B cell (primary cell): ENCODE results near the gene EHD2. TPM values are rescaled to one million over a fixed set of nuclear protein-coding genes. Genes with fewer than 3 reads are reported as not detected.

Experiments used
- ATAC-seq: fragments of 200-7000 bp; cut with Tn5 transposase; one replicate; pipeline ENCODE4 v1.10.0; 2021; ENCODE audit warnings: low read depth, mild to moderate bottlenecking, moderate number of reproducible peaks, moderate library complexity
- CTCF ChIA-PET: fragments of 350-600 bp; sonication (Branson Sonifier 250); formaldehyde crosslinking; loops from one replicate; lab custom pipeline; 2021; ENCODE audit warnings: antibody characterized with exemption, inconsistent platforms; lab: Charles Lee
- POLR2A ChIA-PET: fragments of 350-600 bp; sonication (Branson Sonifier 250); formaldehyde crosslinking; loops from one replicate; lab custom pipeline; 2021; ENCODE audit warnings: antibody characterized with exemption; lab: Charles Lee
- DNase-seq: peaks from one replicate; pipeline ENCODE4 v3.0.0; 2013
- H2AFZ ChIP-seq: 2 replicates; pipeline ENCODE4 v1.6.1; 2012; ENCODE audit warnings: mild to moderate bottlenecking, low read depth, low read length; ENCODE audit not compliant: insufficient read depth, poor library complexity, severe bottlenecking
- H3K27ac ChIP-seq, 2 donors: 1 replicate in 1 of 2; 2 replicates in 1 of 2; pipeline ENCODE4 v1.5.1; 2012 to 2013; ENCODE audit warnings: low read length in 2 of 2, mild to moderate bottlenecking in 2 of 2, moderate library complexity in 1 of 2
- H3K27me3 ChIP-seq, 4 experiments: fragments of 200-600 bp in 1 of 4; sonication (generic) in 1 of 4; replicated peaks in 1 of 4; 1 replicate in 2 of 4; 2 replicates in 2 of 4; pipeline versions ENCODE4 v1.6.1 to v1.7.0; 2013 to 2016; ENCODE audit warnings: low read length in 3 of 4, mild to moderate bottlenecking in 2 of 4, mixed read lengths in 1 of 4, moderate library complexity in 1 of 4; ENCODE audit not compliant: insufficient read depth in 4 of 4, control insufficient read depth in 3 of 4; ENCODE audit errors: control extremely low read depth in 1 of 4
- H3K36me3 ChIP-seq, 2 experiments: replicated peaks in 1 of 2; 1 replicate in 1 of 2; 2 replicates in 1 of 2; pipeline versions ENCODE4 v1.6.1 to v1.7.1; 2013; ENCODE audit warnings: low read length in 1 of 2; ENCODE audit not compliant: insufficient read depth in 2 of 2, control insufficient read depth in 1 of 2; ENCODE audit errors: control extremely low read depth in 1 of 2, extremely low read depth in 1 of 2
- H3K4me1 ChIP-seq, 2 donors: fragments of 200-600 bp in 1 of 2; sonication (generic) in 1 of 2; 1 replicate in 1 of 2; 2 replicates in 1 of 2; pipeline versions ENCODE4 v1.5.1 to v1.6.1; 2013 to 2017; ENCODE audit warnings: low read length in 2 of 2; ENCODE audit not compliant: control insufficient read depth in 2 of 2, insufficient read depth in 2 of 2
- H3K4me2 ChIP-seq: replicated peaks from 2 replicates; pipeline ENCODE3; 2012; ENCODE audit warnings: mild to moderate bottlenecking, low read depth, low read length; ENCODE audit not compliant: poor library complexity, severe bottlenecking
- H3K4me3 ChIP-seq, 5 experiments: fragments of 200-600 bp in 1 of 5; sonication (generic) in 1 of 5; 1 replicate in 3 of 5; 2 replicates in 2 of 5; pipeline versions ENCODE4 v1.5.1 to v1.7.0; 2011 to 2016; ENCODE audit warnings: low read length in 4 of 5, mild to moderate bottlenecking in 4 of 5, low read depth in 2 of 5, control low read depth in 1 of 5, moderate library complexity in 1 of 5; ENCODE audit not compliant: insufficient read depth in 1 of 5; ENCODE audit errors: control extremely low read depth in 1 of 5, extremely low read depth in 1 of 5
- H3K79me2 ChIP-seq: fragments of 200-600 bp; sonication (generic); one replicate; pipeline ENCODE4 v1.6.0; 2016; ENCODE audit warnings: low read length; ENCODE audit not compliant: control insufficient read depth, insufficient read depth
- H3K9ac ChIP-seq: fragments of 200-600 bp; sonication (generic); 2 replicates; pipeline ENCODE4 v1.6.1; 2017; ENCODE audit warnings: mild to moderate bottlenecking, low read length, moderate library complexity
- H3K9me3 ChIP-seq, 3 donors: one replicate each; pipeline versions ENCODE4 v1.6.1 to v1.7.1; 2013; ENCODE audit warnings: low read length in 2 of 3; ENCODE audit not compliant: control insufficient read depth in 2 of 3, insufficient read depth in 1 of 3; ENCODE audit errors: control extremely low read depth in 1 of 3
- H4K20me1 ChIP-seq: 2 replicates; pipeline ENCODE4 v1.6.0; 2012; ENCODE audit warnings: mild to moderate bottlenecking, low read length; ENCODE audit not compliant: insufficient read depth, control insufficient read depth, poor library complexity, severe bottlenecking
- H3K27ac Mint-ChIP-seq: one replicate; pipeline ENCODE4 v1.8.0; 2021; ENCODE audit warnings: mixed read lengths
- H3K27me3 Mint-ChIP-seq: one replicate; pipeline ENCODE4 v1.8.0; 2021; ENCODE audit warnings: mixed read lengths
- H3K4me1 Mint-ChIP-seq: one replicate; pipeline ENCODE4 v1.8.0; 2021; ENCODE audit warnings: mixed read lengths
- H3K4me3 Mint-ChIP-seq: one replicate; pipeline ENCODE4 v1.8.0; 2021; ENCODE audit warnings: mixed read lengths
- H3K9me3 Mint-ChIP-seq: one replicate; pipeline ENCODE4 v1.8.0; 2022; ENCODE audit warnings: mixed read lengths; ENCODE audit not compliant: insufficient read depth
- EZH2 ChIP-seq: IDR thresholded peaks from 2 replicates; pipeline ENCODE4 v1.6.1; 2012; ENCODE audit warnings: borderline replicate concordance, low read depth, mild to moderate bottlenecking, moderate library complexity, low read length; ENCODE audit not compliant: insufficient read depth, poor library complexity, severe bottlenecking
- WGBS: methylation state at CpG from one replicate; pipeline ENCODE4 v1.1.5; 2013; ENCODE audit warnings: missing lambda C conversion rate; ENCODE audit not compliant: insufficient coverage; 5-methylcytosine and 5-hydroxymethylcytosine counted together
- intact Hi-C: fragments of 100-400 bp; cut with micrococcal nuclease; formaldehyde crosslinking; loops from one replicate; pipeline ENCODE4 v1.10.0; 2022
- polyA plus RNA-seq: library from polyadenylated mRNA; depleted of rRNA; stranded (reverse); fragments of >200 nt; gene quantifications from 2 replicates; pipeline ENCODE4 v1.2.3, GENCODE V29; 2012
- total RNA-seq, 2 donors: library from RNA; stranded (reverse); fragments of 120-200 nt in 1 of 2; gene quantifications; 1 replicate in 1 of 2; 2 replicates in 1 of 2; pipeline versions ENCODE4 v1.2.3 to v1.2.4, GENCODE V29; 2013 to 2022
- TF ChIP-seq, protein P1 (sequence below): fragments of 200-600 bp; IDR thresholded peaks from one replicate; pipeline ENCODE4 v1.8.0; 2022; ENCODE audit warnings: antibody characterized with exemption, mild to moderate bottlenecking

EHD2 gene
- total and polyA plus RNA-seq, 2 donors (not counting 1 experiment from before 2014, with no cell fraction given), result not detected

DNA sequence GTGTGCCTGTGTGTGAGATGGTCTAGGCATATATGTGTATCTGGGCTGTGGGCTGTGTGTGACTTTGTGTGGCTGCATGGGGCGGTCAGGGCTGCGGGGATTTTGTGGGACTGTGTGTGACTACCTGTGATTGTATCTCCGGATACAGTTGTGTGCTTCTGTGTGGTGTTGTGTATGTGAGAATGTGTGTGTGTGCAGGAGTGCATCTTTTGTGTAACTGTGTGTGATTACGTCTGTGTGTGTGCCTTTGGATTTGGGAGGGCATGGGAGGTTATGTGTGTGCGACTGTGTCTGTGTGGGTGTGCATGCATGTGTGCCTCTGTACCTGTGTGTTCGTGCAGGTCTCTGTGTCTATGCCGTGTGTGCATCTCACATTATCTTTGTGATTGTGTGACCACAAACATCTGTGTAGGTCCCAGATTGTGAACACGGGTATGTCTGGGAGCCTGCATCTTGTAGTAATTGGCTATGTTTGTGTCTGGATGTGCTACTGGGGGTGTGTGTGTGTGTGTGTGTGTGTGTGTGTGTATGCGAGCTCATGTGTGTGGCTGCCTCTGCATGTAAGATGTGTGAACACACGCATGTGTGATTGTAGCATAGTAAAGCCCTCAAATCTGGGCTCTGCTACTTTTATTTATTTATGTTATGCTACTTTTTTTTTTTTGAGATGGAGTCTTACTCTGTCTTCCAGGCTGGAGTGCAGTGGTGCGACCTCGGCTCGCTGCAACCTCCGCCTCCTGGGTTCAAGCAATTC lies 7.6 kb downstream of the EHD2 start:
- H3K27me3 Mint-ChIP-seq, result peaks cover 34% of the 10 kb centered on the region
- DNase-seq, result no peak
- TF ChIP-seq, protein P1, sequence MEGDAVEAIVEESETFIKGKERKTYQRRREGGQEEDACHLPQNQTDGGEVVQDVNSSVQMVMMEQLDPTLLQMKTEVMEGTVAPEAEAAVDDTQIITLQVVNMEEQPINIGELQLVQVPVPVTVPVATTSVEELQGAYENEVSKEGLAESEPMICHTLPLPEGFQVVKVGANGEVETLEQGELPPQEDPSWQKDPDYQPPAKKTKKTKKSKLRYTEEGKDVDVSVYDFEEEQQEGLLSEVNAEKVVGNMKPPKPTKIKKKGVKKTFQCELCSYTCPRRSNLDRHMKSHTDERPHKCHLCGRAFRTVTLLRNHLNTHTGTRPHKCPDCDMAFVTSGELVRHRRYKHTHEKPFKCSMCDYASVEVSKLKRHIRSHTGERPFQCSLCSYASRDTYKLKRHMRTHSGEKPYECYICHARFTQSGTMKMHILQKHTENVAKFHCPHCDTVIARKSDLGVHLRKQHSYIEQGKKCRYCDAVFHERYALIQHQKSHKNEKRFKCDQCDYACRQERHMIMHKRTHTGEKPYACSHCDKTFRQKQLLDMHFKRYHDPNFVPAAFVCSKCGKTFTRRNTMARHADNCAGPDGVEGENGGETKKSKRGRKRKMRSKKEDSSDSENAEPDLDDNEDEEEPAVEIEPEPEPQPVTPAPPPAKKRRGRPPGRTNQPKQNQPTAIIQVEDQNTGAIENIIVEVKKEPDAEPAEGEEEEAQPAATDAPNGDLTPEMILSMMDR, result no peak
- TF ChIP-seq EZH2, result no peak
- H3K9me3 ChIP-seq, result peaks cover 0 to 5% (median 0%) of the 10 kb centered on the region in 3 donors
- no peaks in the 10 kb centered on the region for H3K4me1 ChIP-seq
- WGBS, result 93% methylated on average over 12 of the region's 14 CpGs
- no peak overlapping the region for H3K4me3 ChIP-seq
- no peaks in the 10 kb centered on the region for H3K79me2 ChIP-seq
- no peak overlapping the region for H3K4me3 Mint-ChIP-seq
- H3K9me3 Mint-ChIP-seq, result no peaks in the 10 kb centered on the region
- intact Hi-C loops, result no loop called here
- ChIA-PET POLR2A (no interaction called here), CTCF (no interaction called here)
- no peak overlapping the region for H3K9ac ChIP-seq
- no peaks in the 10 kb centered on the region for H3K4me1 Mint-ChIP-seq
- no peak for ATAC-seq
- no peaks in the 10 kb centered on the region for H4K20me1 ChIP-seq
- H3K27ac ChIP-seq, result no peak overlapping the region
- no peak overlapping the region for H2AFZ ChIP-seq
- no peak overlapping the region for H3K27ac Mint-ChIP-seq
- no peaks in the 10 kb centered on the region for H3K36me3 ChIP-seq
- H3K27me3 ChIP-seq, result peaks cover 0 to 12% (median 0%) of the 10 kb centered on the region in 4 experiments
- H3K4me2 ChIP-seq, result no peak overlapping the region

DNA sequence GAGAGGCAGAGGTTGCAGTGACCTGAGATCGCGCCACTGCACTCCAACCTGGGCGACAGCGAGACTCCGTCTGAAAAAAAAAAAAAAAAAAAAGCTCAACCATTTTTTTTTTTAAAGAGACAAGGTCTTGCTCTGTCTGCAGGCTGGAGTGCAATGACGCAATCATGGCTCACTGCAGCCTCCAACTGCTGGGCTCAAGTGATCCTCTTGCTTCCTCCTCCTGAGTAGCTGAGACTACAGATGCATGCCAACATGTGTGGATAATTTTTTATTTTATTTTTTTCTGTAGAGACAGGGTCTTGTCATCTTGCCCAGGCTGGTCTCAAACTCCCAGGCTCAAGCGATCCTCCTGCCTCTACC lies 10.3 kb downstream of the EHD2 start:
- no peak overlapping the region for H3K4me2 ChIP-seq
- H3K4me3 Mint-ChIP-seq, result no peak overlapping the region
- peaks cover 31% of the 10 kb centered on the region for H3K27me3 Mint-ChIP-seq

More for the DNA sequence above, 10.3 kb downstream of the EHD2 start:
- H3K9me3 Mint-ChIP-seq, result no peaks in the 10 kb centered on the region
- Histone ChIP-seq H3K36me3 (no peaks in the 10 kb centered on the region), H4K20me1 (no peaks in the 10 kb centered on the region), H3K4me1 (no peaks in the 10 kb centered on the region), H3K4me3 (no peak overlapping the region), H3K27ac (no peak overlapping the region), H3K27me3 (peaks cover 0 to 9% (median 0%) of the 10 kb centered on the region in 4 experiments), H3K9ac (no peak overlapping the region), H3K79me2 (no peaks in the 10 kb centered on the region), H3K9me3 (no peaks in the 10 kb centered on the region), H2AFZ (no peak overlapping the region)
- TF ChIP-seq, protein P1, result no peak
- no peak for TF ChIP-seq EZH2
- no peaks in the 10 kb centered on the region for H3K4me1 Mint-ChIP-seq
- ATAC-seq, result no peak
- ChIA-PET POLR2A (no interaction called here), CTCF (interaction anchor here (0.6 to 1.3 kb wide), 3 partner anchors 22 to 289 kb away, joined by 3 to 5 read pairs (median 3); no protein-coding TSS in a partner anchor)
- no peak overlapping the region for H3K27ac Mint-ChIP-seq
- 17% methylated on average over 7 of the region's 7 CpGs for WGBS
- no peak for DNase-seq
- intact Hi-C loops, result no loop called here
